B cell (primary cell): ENCODE measurements around the gene LMNTD1. TPM values are rescaled to one million over a fixed set of nuclear protein-coding genes. Genes with fewer than 3 reads are reported as not detected.

Source experiments
- ATAC-seq: fragments of 200-7000 bp; cut with Tn5 transposase; one replicate; pipeline ENCODE4 v1.10.0; 2021; ENCODE audit warnings: low read depth, mild to moderate bottlenecking, moderate number of reproducible peaks, moderate library complexity
- CTCF ChIA-PET: fragments of 350-600 bp; sonication (Branson Sonifier 250); formaldehyde crosslinking; loops from one replicate; lab custom pipeline; 2021; ENCODE audit warnings: antibody characterized with exemption, inconsistent platforms; lab: Charles Lee
- POLR2A ChIA-PET: fragments of 350-600 bp; sonication (Branson Sonifier 250); formaldehyde crosslinking; loops from one replicate; lab custom pipeline; 2021; ENCODE audit warnings: antibody characterized with exemption; lab: Charles Lee
- DNase-seq: peaks from one replicate; pipeline ENCODE4 v3.0.0; 2013
- H2AFZ ChIP-seq: 2 replicates; pipeline ENCODE4 v1.6.1; 2012; ENCODE audit warnings: mild to moderate bottlenecking, low read depth, low read length; ENCODE audit not compliant: insufficient read depth, poor library complexity, severe bottlenecking
- H3K27ac ChIP-seq, 2 donors: 1 replicate in 1 of 2; 2 replicates in 1 of 2; pipeline ENCODE4 v1.5.1; 2012 to 2013; ENCODE audit warnings: low read length in 2 of 2, mild to moderate bottlenecking in 2 of 2, moderate library complexity in 1 of 2
- H3K27me3 ChIP-seq, 4 experiments: fragments of 200-600 bp in 1 of 4; sonication (generic) in 1 of 4; replicated peaks in 1 of 4; 1 replicate in 2 of 4; 2 replicates in 2 of 4; pipeline versions ENCODE4 v1.6.1 to v1.7.0; 2013 to 2016; ENCODE audit warnings: low read length in 3 of 4, mild to moderate bottlenecking in 2 of 4, mixed read lengths in 1 of 4, moderate library complexity in 1 of 4; ENCODE audit not compliant: insufficient read depth in 4 of 4, control insufficient read depth in 3 of 4; ENCODE audit errors: control extremely low read depth in 1 of 4
- H3K36me3 ChIP-seq, 2 experiments: replicated peaks in 1 of 2; 1 replicate in 1 of 2; 2 replicates in 1 of 2; pipeline versions ENCODE4 v1.6.1 to v1.7.1; 2013; ENCODE audit warnings: low read length in 1 of 2; ENCODE audit not compliant: insufficient read depth in 2 of 2, control insufficient read depth in 1 of 2; ENCODE audit errors: control extremely low read depth in 1 of 2, extremely low read depth in 1 of 2
- H3K4me1 ChIP-seq, 2 donors: fragments of 200-600 bp in 1 of 2; sonication (generic) in 1 of 2; 1 replicate in 1 of 2; 2 replicates in 1 of 2; pipeline versions ENCODE4 v1.5.1 to v1.6.1; 2013 to 2017; ENCODE audit warnings: low read length in 2 of 2; ENCODE audit not compliant: control insufficient read depth in 2 of 2, insufficient read depth in 2 of 2
- H3K4me2 ChIP-seq: replicated peaks from 2 replicates; pipeline ENCODE3; 2012; ENCODE audit warnings: mild to moderate bottlenecking, low read depth, low read length; ENCODE audit not compliant: poor library complexity, severe bottlenecking
- H3K4me3 ChIP-seq, 5 experiments: fragments of 200-600 bp in 1 of 5; sonication (generic) in 1 of 5; 1 replicate in 3 of 5; 2 replicates in 2 of 5; pipeline versions ENCODE4 v1.5.1 to v1.7.0; 2011 to 2016; ENCODE audit warnings: low read length in 4 of 5, mild to moderate bottlenecking in 4 of 5, low read depth in 2 of 5, control low read depth in 1 of 5, moderate library complexity in 1 of 5; ENCODE audit not compliant: insufficient read depth in 1 of 5; ENCODE audit errors: control extremely low read depth in 1 of 5, extremely low read depth in 1 of 5
- H3K79me2 ChIP-seq: fragments of 200-600 bp; sonication (generic); one replicate; pipeline ENCODE4 v1.6.0; 2016; ENCODE audit warnings: low read length; ENCODE audit not compliant: control insufficient read depth, insufficient read depth
- H3K9ac ChIP-seq: fragments of 200-600 bp; sonication (generic); 2 replicates; pipeline ENCODE4 v1.6.1; 2017; ENCODE audit warnings: mild to moderate bottlenecking, low read length, moderate library complexity
- H3K9me3 ChIP-seq, 3 donors: one replicate each; pipeline versions ENCODE4 v1.6.1 to v1.7.1; 2013; ENCODE audit warnings: low read length in 2 of 3; ENCODE audit not compliant: control insufficient read depth in 2 of 3, insufficient read depth in 1 of 3; ENCODE audit errors: control extremely low read depth in 1 of 3
- H4K20me1 ChIP-seq: 2 replicates; pipeline ENCODE4 v1.6.0; 2012; ENCODE audit warnings: mild to moderate bottlenecking, low read length; ENCODE audit not compliant: insufficient read depth, control insufficient read depth, poor library complexity, severe bottlenecking
- H3K27ac Mint-ChIP-seq: one replicate; pipeline ENCODE4 v1.8.0; 2021; ENCODE audit warnings: mixed read lengths
- H3K27me3 Mint-ChIP-seq: one replicate; pipeline ENCODE4 v1.8.0; 2021; ENCODE audit warnings: mixed read lengths
- H3K4me1 Mint-ChIP-seq: one replicate; pipeline ENCODE4 v1.8.0; 2021; ENCODE audit warnings: mixed read lengths
- H3K4me3 Mint-ChIP-seq: one replicate; pipeline ENCODE4 v1.8.0; 2021; ENCODE audit warnings: mixed read lengths
- H3K9me3 Mint-ChIP-seq: one replicate; pipeline ENCODE4 v1.8.0; 2022; ENCODE audit warnings: mixed read lengths; ENCODE audit not compliant: insufficient read depth
- EZH2 ChIP-seq: IDR thresholded peaks from 2 replicates; pipeline ENCODE4 v1.6.1; 2012; ENCODE audit warnings: borderline replicate concordance, low read depth, mild to moderate bottlenecking, moderate library complexity, low read length; ENCODE audit not compliant: insufficient read depth, poor library complexity, severe bottlenecking
- WGBS: methylation state at CpG from one replicate; pipeline ENCODE4 v1.1.5; 2013; ENCODE audit warnings: missing lambda C conversion rate; ENCODE audit not compliant: insufficient coverage; 5-methylcytosine and 5-hydroxymethylcytosine counted together
- intact Hi-C: fragments of 100-400 bp; cut with micrococcal nuclease; formaldehyde crosslinking; loops from one replicate; pipeline ENCODE4 v1.10.0; 2022
- polyA plus RNA-seq: library from polyadenylated mRNA; depleted of rRNA; stranded (reverse); fragments of >200 nt; gene quantifications from 2 replicates; pipeline ENCODE4 v1.2.3, GENCODE V29; 2012
- total RNA-seq, 2 donors: library from RNA; stranded (reverse); fragments of 120-200 nt in 1 of 2; gene quantifications; 1 replicate in 1 of 2; 2 replicates in 1 of 2; pipeline versions ENCODE4 v1.2.3 to v1.2.4, GENCODE V29; 2013 to 2022
- TF ChIP-seq, protein P1 (sequence below): fragments of 200-600 bp; IDR thresholded peaks from one replicate; pipeline ENCODE4 v1.8.0; 2022; ENCODE audit warnings: antibody characterized with exemption, mild to moderate bottlenecking

LMNTD1 gene
- total and polyA plus RNA-seq, 2 donors (not counting 1 experiment from before 2014, with no cell fraction given): not detected

DNA sequence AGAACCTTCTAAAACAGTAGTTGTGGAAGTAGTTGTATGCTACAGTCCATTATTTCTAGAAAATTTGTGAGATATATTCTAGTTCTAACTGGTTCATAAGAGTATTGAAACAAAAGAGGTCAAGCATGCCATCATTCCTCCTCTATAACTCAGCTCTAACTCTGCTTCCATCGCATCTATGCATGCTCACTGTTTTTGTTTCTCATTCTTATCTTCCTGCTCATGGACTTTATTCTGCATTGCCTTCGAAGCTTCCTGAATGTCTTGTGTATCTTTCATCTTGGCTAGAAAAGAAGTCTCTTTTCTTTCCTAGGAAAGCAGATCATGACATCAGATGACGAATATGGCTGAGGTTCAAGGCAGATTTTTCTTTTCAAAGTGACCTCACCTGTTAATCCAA is 402 bp downstream of the LMNTD1 start:
- Histone ChIP-seq H3K27ac (no peak overlapping the region), H3K4me3 (no peak overlapping the region), H3K9ac (no peak overlapping the region), H4K20me1 (no peaks in the 10 kb centered on the region), H3K4me1 (no peaks in the 10 kb centered on the region), H3K36me3 (no peaks in the 10 kb centered on the region), H3K79me2 (no peaks in the 10 kb centered on the region), H3K9me3 (no peaks in the 10 kb centered on the region), H3K4me2 (no peak overlapping the region), H3K27me3 (peaks cover 0 to 3% (median 0%) of the 10 kb centered on the region in 4 experiments), H2AFZ (no peak overlapping the region)
- Mint-ChIP-seq H3K27ac (no peak overlapping the region), H3K9me3 (no peaks in the 10 kb centered on the region), H3K4me1 (no peaks in the 10 kb centered on the region), H3K4me3 (no peak overlapping the region), H3K27me3 (peaks cover 16% of the 10 kb centered on the region)
- ChIA-PET CTCF (no interaction called here), POLR2A (no interaction called here)
- intact Hi-C loops: no loop called here
- ATAC-seq (no peak), DNase-seq (no peak)
- no CpG with 5 or more reads among the region's 3 CpGs for WGBS
- TF ChIP-seq, protein P1, sequence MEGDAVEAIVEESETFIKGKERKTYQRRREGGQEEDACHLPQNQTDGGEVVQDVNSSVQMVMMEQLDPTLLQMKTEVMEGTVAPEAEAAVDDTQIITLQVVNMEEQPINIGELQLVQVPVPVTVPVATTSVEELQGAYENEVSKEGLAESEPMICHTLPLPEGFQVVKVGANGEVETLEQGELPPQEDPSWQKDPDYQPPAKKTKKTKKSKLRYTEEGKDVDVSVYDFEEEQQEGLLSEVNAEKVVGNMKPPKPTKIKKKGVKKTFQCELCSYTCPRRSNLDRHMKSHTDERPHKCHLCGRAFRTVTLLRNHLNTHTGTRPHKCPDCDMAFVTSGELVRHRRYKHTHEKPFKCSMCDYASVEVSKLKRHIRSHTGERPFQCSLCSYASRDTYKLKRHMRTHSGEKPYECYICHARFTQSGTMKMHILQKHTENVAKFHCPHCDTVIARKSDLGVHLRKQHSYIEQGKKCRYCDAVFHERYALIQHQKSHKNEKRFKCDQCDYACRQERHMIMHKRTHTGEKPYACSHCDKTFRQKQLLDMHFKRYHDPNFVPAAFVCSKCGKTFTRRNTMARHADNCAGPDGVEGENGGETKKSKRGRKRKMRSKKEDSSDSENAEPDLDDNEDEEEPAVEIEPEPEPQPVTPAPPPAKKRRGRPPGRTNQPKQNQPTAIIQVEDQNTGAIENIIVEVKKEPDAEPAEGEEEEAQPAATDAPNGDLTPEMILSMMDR: no peak
- TF ChIP-seq EZH2: no peak

DNA sequence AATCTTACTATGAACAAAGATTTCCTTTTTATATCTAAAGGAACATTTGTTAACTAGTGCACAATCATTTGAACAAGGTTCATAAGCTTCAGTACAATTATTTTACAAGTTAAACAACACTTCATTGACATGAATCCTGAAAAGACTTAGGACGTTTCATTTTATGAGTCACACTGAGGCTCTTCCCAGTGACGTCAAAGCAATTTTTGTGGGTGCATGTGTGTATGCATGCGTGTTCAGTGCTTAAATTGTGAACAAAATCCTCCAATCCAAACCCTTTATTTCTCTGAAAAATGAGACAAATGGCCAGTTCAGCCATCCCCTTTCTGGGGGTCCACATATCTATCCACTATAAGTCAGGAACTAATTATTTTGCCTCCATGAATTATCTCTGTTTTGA is 2.9 kb downstream of the LMNTD1 start:
- no peak for ATAC-seq

More for the DNA sequence above, 2.9 kb downstream of the LMNTD1 start:
- Histone ChIP-seq H3K9me3 (no peaks in the 10 kb centered on the region), H3K27ac (no peak overlapping the region), H3K4me3 (no peak overlapping the region), H3K79me2 (no peaks in the 10 kb centered on the region), H3K9ac (no peak overlapping the region), H3K4me1 (no peaks in the 10 kb centered on the region), H4K20me1 (no peaks in the 10 kb centered on the region), H3K4me2 (no peak overlapping the region), H2AFZ (no peak overlapping the region), H3K27me3 (peaks cover 0 to 3% (median 0%) of the 10 kb centered on the region in 4 experiments), H3K36me3 (no peaks in the 10 kb centered on the region)
- H3K27ac Mint-ChIP-seq: no peak overlapping the region
- H3K27me3 Mint-ChIP-seq: peaks cover 15% of the 10 kb centered on the region
- no peaks in the 10 kb centered on the region for H3K9me3 Mint-ChIP-seq
- ChIA-PET POLR2A (no interaction called here), CTCF (no interaction called here)
- no peak overlapping the region for H3K4me3 Mint-ChIP-seq
- H3K4me1 Mint-ChIP-seq: no peaks in the 10 kb centered on the region
- whole genome bisulfite sequencing: 100% methylated on average over 2 of the region's 3 CpGs
- TF ChIP-seq EZH2: no peak
- TF ChIP-seq, protein P1: no peak
- no peak for DNase-seq
- intact Hi-C loops: no loop called here
